ENCODE results near the gene C1QTNF2.

C1QTNF2 gene

GRCh38 chr5:160333721-160334120, 36.7 kb downstream of the C1QTNF2 start:
- H4K20me1 ChIP-seq (ENCODE audit: insufficient read depth, low read length, poor library complexity, severe bottlenecking), result no peaks in the 10 kb centered on the region
- no peaks in the 10 kb centered on the region for H3K79me2 ChIP-seq (ENCODE audit: insufficient read depth, low read length)

GRCh38 chr5:160330212-160330611, 40.2 kb downstream of the C1QTNF2 start:
- H2AFZ ChIP-seq (ENCODE audit: low read length), result 0 out of 2 replicates have a peak overlapping the region, but pooled peaks have one; percentile 43
- no peak overlapping the region for H3K9ac ChIP-seq (ENCODE audit: low read depth, low read length, poor library complexity, severe bottlenecking)
- H3K9me2 ChIP-seq (replicated peaks; ENCODE audit: low read depth, low read length), result no peaks in the 10 kb centered on the region
- H3K9me3 ChIP-seq (ENCODE audit: insufficient read depth, low read depth, low read length), result no peaks in the 10 kb centered on the region
- no peaks in the 10 kb centered on the region for H3K79me2 ChIP-seq (ENCODE audit: insufficient read depth, low read length)
- no peaks in the 10 kb centered on the region for H3K36me3 ChIP-seq (ENCODE audit: insufficient read depth, low read length)
- TF ChIP-seq CTCF (conservative IDR thresholded peaks at IDR 0.05; ENCODE audit: low read length), result no peak
- TF ChIP-seq EZH2phosphoT487 (IDR thresholded peaks at IDR 0.05; ENCODE audit: borderline replicate concordance), result no peak
- no peaks in the 10 kb centered on the region for H3K27me3 ChIP-seq (ENCODE audit: insufficient read depth, low read length, poor library complexity, severe bottlenecking)
- H3K4me1 ChIP-seq (ENCODE audit: insufficient read depth, low read length, poor library complexity, severe bottlenecking), result peaks cover 1% of the 10 kb centered on the region
- H3F3A ChIP-seq (ENCODE audit: low read depth), result no peaks in the 10 kb centered on the region
- no peaks in the 10 kb centered on the region for H4K20me1 ChIP-seq (ENCODE audit: insufficient read depth, low read length, poor library complexity, severe bottlenecking)
- no peak overlapping the region for H3K4me3 ChIP-seq (ENCODE audit: low read length, poor library complexity, severe bottlenecking)
- H3K4me2 ChIP-seq (ENCODE audit: low read depth, low read length, poor library complexity, severe bottlenecking), result no peak overlapping the region

More at GRCh38 chr5:160333721-160334120, 36.7 kb downstream of the C1QTNF2 start:
- Histone ChIP-seq H3K9me2 (replicated peaks; ENCODE audit: low read depth, low read length) (no peaks in the 10 kb centered on the region), H3K4me3 (ENCODE audit: low read length, poor library complexity, severe bottlenecking) (no peak overlapping the region), H3K9ac (ENCODE audit: low read depth, low read length, poor library complexity, severe bottlenecking) (no peak overlapping the region), H3K27me3 (ENCODE audit: insufficient read depth, low read length, poor library complexity, severe bottlenecking) (no peaks in the 10 kb centered on the region), H3K4me1 (ENCODE audit: insufficient read depth, low read length, poor library complexity, severe bottlenecking) (no peaks in the 10 kb centered on the region), H3F3A (ENCODE audit: low read depth) (no peaks in the 10 kb centered on the region), H3K4me2 (ENCODE audit: low read depth, low read length, poor library complexity, severe bottlenecking) (no peak overlapping the region), H3K36me3 (ENCODE audit: insufficient read depth, low read length) (no peaks in the 10 kb centered on the region), H2AFZ (ENCODE audit: low read length) (no peak overlapping the region), H3K9me3 (ENCODE audit: insufficient read depth, low read depth, low read length) (no peaks in the 10 kb centered on the region)
- no peak for TF ChIP-seq EZH2phosphoT487 (IDR thresholded peaks at IDR 0.05; ENCODE audit: borderline replicate concordance)

- H3K27me3 ChIP-seq (ENCODE audit: insufficient read depth, low read length, poor library complexity, severe bottlenecking), result no peaks in the 10 kb centered on the region
- H3K9me3 ChIP-seq (ENCODE audit: insufficient read depth, low read depth, low read length), result no peaks in the 10 kb centered on the region
- H3K9ac ChIP-seq (ENCODE audit: low read depth, low read length, poor library complexity, severe bottlenecking), result no peak overlapping the region
- H3F3A ChIP-seq (ENCODE audit: low read depth), result no peaks in the 10 kb centered on the region
- no peaks in the 10 kb centered on the region for H3K9me2 ChIP-seq (replicated peaks; ENCODE audit: low read depth, low read length)
- H3K4me1 ChIP-seq (ENCODE audit: insufficient read depth, low read length, poor library complexity, severe bottlenecking), result peaks cover 7% of the 10 kb centered on the region
- TF ChIP-seq EZH2phosphoT487 (IDR thresholded peaks at IDR 0.05; ENCODE audit: borderline replicate concordance), result no peak
- TF ChIP-seq CTCF (conservative IDR thresholded peaks at IDR 0.05; ENCODE audit: low read length), result no peak
- H3K4me2 ChIP-seq (ENCODE audit: low read depth, low read length, poor library complexity, severe bottlenecking), result no peak overlapping the region
- no peak overlapping the region for H3K4me3 ChIP-seq (ENCODE audit: low read length, poor library complexity, severe bottlenecking)
- no peak overlapping the region for H2AFZ ChIP-seq (ENCODE audit: low read length)
- H3K79me2 ChIP-seq (ENCODE audit: insufficient read depth, low read length), result no peaks in the 10 kb centered on the region
- H3K36me3 ChIP-seq (ENCODE audit: insufficient read depth, low read length), result no peaks in the 10 kb centered on the region
- H4K20me1 ChIP-seq (ENCODE audit: insufficient read depth, low read length, poor library complexity, severe bottlenecking), result no peaks in the 10 kb centered on the region
Observed at GRCh38 chr5:160327818-160328217, 42.6 kb downstream of the C1QTNF2 start.

- Histone ChIP-seq H3F3A (ENCODE audit: low read depth) (no peaks in the 10 kb centered on the region), H3K36me3 (ENCODE audit: insufficient read depth, low read length) (no peaks in the 10 kb centered on the region), H3K9ac (ENCODE audit: low read depth, low read length, poor library complexity, severe bottlenecking) (no peak overlapping the region), H2AFZ (ENCODE audit: low read length) (no peak overlapping the region), H4K20me1 (ENCODE audit: insufficient read depth, low read length, poor library complexity, severe bottlenecking) (no peaks in the 10 kb centered on the region), H3K9me2 (replicated peaks; ENCODE audit: low read depth, low read length) (no peaks in the 10 kb centered on the region), H3K27me3 (ENCODE audit: insufficient read depth, low read length, poor library complexity, severe bottlenecking) (no peaks in the 10 kb centered on the region), H3K79me2 (ENCODE audit: insufficient read depth, low read length) (no peaks in the 10 kb centered on the region), H3K4me1 (ENCODE audit: insufficient read depth, low read length, poor library complexity, severe bottlenecking) (peaks cover 7% of the 10 kb centered on the region), H3K4me3 (ENCODE audit: low read length, poor library complexity, severe bottlenecking) (no peak overlapping the region), H3K9me3 (ENCODE audit: insufficient read depth, low read depth, low read length) (no peaks in the 10 kb centered on the region), H3K4me2 (ENCODE audit: low read depth, low read length, poor library complexity, severe bottlenecking) (no peak overlapping the region)
- no peak for TF ChIP-seq CTCF (conservative IDR thresholded peaks at IDR 0.05; ENCODE audit: low read length)
- no peak for TF ChIP-seq EZH2phosphoT487 (IDR thresholded peaks at IDR 0.05; ENCODE audit: borderline replicate concordance)
Observed at GRCh38 chr5:160326981-160327380, 43.4 kb downstream of the C1QTNF2 start.

Measured in Loucy (cell line).